HG02759 (cell line): ENCODE data around the gene LDB1.

Experiments
- ATAC-seq: cut with Tn5 transposase; IDR thresholded peaks from one replicate; pipeline ENCODE4 v1.9.1; 2021; ENCODE audit warnings: mild to moderate bottlenecking, moderate library complexity; ENCODE audit not compliant: unreplicated experiment

Gene LDB1, protein sequence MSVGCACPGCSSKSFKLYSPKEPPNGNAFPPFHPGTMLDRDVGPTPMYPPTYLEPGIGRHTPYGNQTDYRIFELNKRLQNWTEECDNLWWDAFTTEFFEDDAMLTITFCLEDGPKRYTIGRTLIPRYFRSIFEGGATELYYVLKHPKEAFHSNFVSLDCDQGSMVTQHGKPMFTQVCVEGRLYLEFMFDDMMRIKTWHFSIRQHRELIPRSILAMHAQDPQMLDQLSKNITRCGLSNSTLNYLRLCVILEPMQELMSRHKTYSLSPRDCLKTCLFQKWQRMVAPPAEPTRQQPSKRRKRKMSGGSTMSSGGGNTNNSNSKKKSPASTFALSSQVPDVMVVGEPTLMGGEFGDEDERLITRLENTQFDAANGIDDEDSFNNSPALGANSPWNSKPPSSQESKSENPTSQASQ

DNA sequence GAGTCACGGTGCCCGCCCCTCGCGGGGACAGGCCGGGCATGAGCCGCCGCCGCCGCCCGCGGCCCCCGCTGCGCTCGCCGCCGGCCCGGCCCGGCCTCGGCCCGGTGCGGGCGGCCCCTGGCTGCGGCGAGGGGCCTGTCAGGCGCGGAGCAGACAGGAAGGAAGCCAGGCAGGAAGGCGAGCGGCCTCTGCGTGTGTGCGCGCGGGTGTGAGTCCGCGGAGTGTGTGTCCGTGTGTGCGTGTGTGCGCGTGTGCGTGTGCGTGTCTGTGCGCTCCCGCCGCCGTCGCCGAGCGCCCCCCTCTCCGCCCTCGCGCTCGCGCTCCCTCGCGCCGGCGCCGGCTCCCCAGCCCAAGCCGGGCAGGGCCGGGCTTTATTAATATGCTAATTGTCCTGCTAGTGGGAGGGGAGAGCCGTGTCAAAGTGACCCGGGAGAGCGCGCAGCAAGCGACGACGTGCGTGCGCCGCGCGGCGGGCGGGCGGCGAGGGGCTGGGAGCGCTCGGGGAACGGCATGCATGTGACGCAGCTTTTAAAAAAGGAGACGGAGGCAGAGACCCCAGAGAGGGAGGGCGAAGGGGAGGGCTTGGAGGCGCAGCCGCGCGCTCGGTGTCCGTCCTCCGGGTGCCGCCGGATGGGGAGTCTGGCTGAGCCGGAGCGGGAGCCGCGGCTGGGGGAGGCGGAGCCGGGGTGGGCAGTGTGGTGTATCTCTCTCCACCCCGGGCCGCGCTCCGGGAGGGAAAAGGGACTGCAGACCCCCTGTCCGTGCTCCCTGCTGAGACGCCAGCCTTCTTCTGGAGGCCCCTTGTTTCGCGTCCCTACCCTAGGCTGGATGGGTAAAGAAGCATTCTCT, at the start of gene LDB1:
Gene LDB1, minus strand, starts transcription at position 227 of the 849 bp plus-strand sequence. CDS start 258 bp downstream, outside the sequence.
- peak; percentile 68 for ATAC-seq

DNA sequence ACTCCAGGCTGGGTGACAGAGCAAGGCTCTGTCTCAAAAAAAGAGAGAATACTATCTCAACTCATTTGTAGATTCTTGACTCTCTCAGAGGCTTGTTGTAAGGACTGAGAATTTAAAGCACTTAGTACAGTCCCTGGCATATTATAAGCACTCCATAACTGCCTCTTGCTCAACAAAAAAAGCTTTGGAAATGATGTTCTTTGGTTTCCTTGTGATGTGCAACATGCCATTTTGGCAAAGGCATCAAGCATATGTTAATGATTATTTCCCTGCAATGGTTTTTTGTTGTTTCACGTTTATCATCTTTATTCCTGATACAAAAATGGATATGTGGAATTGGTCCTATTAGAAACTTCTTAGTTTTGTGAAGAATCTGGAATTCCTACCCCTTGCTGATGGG, 47.7 kb upstream of the LDB1 start:
- no peak for ATAC-seq

DNA sequence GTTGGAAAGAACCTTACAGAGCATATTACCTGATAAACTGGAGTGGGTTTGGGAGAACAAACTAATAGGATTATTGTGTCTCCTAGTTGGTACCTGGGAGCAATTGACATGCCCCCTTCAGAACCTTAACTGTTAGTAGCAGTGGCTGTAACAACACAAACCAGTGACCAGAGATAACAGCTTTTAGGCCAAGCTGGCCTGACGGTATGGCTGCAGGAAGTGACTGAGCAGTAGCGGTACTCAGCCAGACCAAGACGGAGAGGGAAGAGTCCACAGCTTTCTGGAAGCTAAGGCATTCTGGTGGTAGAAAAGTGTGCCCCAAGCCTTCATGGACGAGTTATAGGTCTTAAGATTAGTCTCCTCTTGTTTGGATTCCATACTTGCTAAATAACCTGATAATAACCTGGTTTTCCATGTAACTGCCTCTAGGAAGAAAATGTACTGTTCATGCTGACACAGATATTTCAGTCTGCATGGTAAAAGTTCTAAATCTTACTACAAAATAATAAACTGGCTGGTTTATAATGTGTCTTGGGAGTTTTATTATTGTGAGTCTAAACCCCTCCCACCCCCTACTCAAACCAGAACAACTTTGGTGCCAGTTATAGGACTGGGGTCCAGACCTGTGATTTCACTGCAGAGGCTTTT, 43.3 kb upstream of the LDB1 start:
- no peak for ATAC-seq

DNA sequence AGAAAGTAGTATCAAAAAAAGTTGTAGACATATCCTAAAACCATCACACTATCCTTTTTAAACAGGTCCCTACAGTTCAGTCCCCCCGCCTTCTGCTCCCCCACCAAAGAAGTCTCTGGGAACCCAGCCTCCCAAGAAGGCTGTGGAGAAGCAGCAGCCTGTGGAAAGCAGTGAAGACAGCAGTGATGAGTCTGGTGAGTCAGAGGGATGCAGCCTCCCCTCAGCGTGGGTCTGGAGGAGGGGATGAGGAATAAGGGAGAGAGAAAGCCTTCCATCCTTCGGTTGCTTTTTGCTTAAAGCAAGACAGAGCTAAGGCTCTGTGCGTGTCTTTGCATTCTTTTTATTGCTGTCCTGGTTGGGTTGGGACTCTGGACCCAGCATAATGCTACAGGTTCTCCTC, 39.7 kb upstream of the LDB1 start:
- no peak for ATAC-seq

DNA sequence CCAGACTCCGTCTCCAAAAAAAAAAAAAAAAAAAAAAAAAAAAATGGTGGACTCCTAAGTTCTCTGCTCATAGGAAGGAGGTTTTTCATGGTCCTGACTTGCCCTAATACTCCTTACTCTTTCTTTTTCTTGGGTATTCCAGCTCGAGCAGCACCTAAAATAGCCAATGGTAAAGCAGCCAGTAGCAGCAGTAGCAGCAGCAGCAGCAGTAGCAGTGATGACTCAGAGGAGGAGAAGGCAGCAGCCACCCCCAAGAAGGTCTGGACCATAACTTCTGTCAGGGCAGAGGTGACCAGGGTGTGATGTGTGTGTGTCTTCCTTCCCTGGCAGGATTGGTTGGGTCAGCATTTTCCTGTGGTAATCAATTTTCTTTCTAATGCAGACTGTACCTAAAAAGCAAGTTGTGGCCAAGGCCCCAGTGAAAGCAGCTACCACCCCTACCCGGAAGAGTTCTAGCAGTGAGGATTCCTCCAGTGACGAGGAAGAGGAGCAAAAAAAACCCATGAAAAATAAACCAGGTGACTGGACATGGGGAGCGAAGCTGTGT, 39.0 kb upstream of the LDB1 start:
- ATAC-seq, result no peak

DNA sequence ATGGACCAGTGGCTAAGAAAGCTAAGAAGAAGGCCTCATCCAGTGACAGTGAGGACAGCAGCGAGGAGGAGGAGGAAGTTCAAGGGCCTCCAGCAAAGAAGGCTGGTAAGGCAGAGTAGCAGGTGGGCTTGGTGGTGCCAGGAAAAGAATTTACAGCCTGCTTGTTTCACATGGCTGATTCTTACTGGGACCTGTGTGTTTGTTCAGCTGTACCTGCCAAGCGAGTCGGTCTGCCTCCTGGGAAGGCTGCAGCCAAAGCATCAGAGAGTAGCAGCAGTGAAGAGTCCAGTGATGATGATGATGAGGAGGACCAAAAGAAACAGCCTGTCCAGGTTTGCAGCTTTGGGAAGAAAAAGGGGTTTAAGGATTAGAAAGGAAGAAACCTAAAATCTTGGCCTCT, 37.1 kb upstream of the LDB1 start:
- ATAC-seq, result no peak

DNA sequence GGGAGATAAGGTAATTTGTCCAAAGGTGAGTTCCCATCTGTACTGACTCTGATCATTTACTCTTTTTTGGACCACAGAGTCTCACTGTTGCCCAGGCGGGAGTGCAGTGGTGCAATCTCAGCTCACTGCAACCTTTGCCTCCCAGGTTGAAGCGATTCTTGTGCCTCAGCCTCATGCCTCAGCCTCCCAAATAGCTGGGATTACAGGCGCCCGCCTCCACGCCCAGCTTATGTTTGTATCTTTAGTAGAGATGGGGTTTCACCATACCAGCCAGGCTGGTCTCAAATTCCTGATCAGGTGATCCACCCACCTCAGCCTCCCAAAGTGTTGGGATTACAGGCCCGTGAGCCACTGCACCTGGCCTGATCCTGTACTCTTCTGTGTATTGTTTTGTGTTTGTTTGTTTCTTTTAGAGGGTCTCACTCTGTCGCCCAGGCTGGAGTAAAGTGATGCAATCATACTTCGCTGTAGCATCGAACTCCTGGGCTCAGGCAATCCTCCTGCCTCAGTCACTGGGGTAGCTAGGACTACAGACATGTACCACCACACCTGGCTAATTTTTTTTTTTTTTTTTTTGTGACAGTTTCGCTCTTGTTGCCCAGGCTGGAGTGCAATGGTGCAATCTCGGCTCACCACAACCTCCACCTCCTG, 34.4 kb upstream of the LDB1 start:
- no peak for ATAC-seq

DNA sequence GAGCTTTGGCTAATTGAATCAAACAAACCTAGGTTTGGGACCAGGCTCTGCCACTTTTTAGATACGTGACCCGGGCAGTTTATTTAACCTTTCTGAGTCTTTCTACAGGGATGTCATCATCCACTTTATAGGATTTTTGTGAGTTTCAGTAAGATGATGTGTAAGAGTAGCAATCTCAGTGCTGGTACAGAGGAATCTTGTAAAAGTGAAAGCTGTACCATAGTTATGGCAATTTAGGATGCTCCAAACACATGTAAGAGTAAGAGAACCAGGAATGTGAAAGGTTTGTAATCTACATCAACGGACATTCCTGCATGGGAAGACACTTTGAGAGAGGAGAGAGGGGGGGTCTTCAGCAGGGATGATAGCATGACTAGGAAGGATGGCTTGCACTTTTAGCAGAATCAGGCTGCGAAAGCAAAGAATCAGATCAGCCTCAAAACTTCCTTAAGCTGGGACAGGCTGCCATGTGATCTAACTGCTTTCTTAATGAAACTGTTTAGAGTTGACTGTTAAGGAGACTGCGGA, 33.0 kb upstream of the LDB1 start:
- no peak for ATAC-seq

DNA sequence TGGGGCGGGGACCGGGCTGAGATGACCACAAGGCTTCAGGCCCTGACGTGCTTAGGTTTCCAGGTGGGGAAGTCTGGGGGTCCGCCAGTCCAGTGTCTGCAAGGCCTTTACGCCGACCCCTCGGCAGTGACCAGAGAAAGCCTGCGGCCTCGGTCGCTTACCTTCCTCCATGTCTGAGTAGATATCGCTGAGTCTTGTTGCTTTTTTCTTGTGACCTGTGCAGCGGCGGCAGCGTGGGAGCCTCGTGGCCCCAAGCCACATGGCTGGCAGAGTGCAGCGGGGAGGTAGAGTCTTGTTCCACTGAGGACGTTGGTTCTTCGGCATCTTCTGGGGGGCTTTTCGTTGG, 32.4 kb upstream of the LDB1 start:
- ATAC-seq, result peak; percentile 20

DNA sequence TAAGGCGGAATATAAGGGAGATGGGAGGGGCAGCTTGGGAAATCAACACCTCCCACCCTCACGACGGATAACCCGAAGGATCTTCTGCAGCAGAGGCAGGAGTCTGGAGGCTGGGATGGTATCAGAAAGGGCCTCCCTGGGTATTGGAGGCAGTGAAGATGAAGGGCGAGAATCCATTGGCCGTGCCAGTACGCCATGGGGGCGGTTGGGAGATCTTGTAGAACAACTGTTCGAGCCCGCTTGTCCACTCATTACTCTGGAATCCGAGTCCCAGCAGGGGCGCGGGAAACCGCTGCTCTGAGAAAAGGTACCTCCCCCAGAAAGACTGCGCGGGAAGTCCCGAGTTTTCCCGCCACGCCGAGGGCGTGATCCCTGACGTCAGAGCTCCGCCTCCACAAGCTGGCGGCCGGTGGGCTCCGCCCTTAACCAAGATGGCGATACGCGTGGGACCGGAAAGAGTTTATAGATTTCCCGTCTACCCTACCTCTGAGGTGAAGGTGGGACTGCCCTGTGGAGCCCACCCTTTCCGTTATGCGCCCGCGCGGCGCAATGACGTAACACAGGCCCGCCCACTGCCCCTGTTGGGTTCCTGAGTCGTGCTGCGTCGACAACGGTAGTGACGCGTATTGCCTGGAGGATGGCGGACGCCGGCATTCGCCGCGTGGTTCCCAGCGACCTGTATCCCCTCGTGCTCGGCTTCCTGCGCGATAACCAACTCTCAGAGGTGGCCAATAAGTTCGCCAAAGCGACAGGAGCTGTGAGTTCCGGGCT, 31.8 kb upstream of the LDB1 start, which contains the start of gene NOLC1:
Gene NOLC1, plus strand, starts transcription at position 616 of the 771 bp plus-strand sequence. Its CDS starts 22 bp downstream, at position 638.
- peak; percentile 96 for ATAC-seq

DNA sequence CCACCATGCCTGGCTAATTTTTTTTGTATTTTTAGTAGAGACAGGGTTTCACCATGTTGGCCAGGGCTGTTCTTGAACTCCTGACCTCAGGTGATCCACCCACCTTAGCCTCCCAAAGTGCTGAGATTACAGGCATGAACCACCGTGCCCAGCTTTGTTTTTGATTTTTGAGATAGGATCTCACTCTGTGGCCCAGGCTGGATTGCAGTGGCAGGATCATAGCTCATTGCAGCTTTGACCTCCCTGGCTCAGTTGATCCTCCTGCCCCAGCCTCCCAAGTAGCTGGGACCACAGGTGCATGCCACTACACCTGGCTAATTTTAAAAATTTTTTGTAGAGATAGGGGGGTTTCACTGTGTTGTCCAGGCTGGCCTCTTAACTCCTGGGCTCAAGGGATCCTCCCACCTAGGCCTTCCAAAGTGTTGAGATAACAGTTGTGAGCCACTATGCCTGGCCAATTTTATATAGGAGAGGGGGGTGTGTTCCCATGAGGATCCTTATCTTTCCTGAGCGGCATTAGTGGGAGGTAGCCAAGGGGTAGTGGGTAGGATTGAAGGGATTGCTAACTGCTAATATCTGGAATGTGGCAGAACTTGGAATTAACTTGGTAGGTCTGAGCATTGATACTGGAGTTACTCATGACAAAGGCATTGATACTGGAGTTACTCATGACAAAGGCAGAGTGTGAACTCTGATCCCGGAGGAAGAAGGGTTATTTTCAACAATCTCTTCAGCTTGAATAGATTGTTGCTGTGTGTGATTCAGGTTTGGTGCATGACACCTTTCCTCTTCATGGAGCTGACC, 31.0 kb upstream of the LDB1 start:
- no peak for ATAC-seq

DNA sequence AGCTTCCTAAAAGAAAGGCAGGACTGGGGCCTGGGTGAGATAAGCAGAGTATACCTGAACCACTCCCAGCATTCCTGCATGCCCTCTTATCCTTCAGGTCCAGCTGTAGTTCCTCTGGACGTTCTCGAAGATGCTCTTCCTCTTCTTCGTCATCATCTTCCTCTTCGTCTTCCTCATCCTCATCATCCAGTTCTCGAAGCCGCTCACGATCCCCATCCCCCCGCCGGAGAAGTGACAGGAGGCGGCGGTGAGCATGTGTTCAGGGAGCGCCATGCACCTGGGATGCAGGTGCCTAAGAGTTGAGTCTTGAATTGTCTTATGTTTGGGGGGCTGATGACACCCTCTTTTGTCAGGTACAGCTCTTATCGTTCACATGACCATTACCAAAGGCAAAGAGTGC, 28.1 kb upstream of the LDB1 start:
- ATAC-seq, result no peak

DNA sequence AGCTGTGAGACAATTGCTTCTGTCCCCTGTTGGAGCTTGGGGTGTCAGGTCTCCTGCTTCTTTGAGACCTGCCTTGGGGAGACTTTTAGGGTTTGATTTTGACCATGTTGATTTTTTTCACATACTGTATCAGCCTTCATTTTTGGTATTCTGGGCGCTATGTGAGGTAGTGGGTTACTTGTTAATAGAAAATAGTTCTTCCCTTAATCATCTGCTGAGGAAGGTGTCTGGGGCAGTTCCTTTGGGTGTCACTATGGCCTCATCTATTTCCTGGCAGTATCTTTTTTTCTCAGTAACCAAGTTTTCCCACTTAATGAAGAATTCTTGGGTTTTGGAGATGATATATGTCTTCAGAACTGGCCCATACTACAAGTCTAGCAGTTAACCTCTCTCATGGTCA, 27.4 kb upstream of the LDB1 start:
- ATAC-seq, result no peak

DNA sequence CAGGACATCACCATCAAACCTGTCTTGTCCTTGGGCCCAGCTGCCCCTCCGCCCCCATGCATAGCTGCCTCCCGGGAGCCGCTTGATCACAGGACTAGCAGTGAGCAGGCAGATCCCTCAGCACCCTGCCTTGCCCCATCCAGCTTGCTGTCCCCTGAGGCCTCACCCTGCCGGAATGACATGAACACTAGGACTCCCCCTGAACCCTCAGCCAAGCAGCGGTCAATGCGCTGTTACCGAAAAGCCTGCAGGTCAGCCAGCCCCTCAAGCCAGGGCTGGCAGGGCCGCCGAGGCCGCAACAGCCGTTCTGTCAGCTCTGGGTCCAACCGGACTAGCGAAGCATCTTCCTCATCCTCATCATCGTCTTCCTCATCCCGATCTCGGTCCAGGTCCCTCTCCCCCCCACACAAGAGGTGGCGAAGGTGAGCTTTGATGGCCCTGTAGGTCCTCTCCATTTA, 26.8 kb upstream of the LDB1 start:
- no peak for ATAC-seq

DNA sequence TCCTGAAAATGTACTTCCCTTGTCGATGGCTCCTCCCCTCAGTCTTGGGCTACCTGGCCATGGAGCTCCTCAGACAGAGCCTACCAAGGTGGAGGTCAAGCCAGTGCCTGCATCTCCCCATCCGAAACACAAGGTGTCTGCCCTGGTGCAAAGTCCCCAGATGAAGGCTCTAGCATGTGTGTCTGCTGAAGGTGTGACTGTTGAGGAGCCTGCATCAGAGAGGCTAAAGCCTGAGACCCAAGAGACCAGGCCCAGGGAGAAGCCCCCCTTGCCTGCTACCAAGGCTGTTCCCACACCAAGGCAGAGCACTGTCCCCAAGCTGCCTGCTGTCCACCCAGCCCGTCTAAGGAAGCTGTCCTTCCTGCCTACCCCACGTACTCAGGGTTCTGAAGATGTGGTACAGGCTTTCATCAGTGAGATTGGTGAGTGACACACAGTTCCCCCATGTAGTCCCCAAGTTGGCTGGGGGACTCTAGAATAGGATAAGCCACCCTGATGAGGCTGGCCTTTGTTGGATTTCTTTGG, 21.5 kb upstream of the LDB1 start:
- no peak for ATAC-seq

DNA sequence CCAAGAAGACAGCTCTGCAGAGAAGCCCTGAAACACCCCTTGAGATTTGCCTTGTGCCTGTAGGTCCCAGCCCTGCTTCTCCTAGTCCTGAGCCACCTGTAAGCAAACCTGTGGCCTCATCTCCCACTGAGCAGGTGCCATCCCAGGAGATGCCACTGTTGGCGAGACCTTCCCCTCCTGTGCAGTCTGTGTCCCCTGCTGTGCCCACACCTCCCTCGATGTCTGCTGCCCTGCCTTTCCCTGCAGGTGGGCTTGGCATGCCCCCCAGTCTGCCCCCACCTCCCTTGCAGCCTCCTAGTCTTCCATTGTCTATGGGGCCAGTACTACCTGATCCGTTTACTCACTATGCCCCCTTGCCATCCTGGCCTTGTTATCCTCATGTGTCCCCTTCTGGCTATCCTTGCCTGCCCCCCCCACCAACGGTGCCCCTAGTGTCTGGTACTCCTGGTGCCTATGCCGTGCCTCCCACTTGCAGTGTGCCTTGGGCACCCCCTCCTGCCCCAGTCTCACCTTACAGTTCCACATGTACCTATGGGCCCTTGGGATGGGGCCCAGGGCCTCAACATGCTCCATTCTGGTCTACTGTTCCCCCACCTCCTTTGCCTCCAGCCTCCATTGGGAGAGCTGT, 20.9 kb upstream of the LDB1 start:
- ATAC-seq, result no peak

DNA sequence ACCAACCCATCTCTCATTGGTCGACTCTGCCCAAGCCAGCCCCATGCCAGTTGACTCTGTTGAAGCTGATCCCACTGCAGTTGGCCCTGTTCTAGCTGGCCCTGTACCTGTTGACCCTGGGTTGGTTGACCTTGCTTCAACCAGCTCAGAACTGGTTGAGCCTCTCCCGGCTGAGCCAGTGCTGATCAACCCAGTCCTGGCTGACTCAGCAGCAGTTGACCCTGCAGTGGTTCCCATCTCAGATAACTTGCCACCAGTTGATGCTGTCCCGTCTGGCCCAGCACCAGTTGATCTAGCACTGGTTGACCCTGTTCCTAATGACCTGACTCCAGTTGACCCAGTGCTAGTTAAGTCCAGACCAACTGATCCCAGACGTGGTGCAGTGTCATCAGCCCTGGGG, 20.1 kb upstream of the LDB1 start:
- ATAC-seq, result no peak
